ENCODE results near the gene VPS37C.
A peak's percentile ranks its signal among the peaks of the same experiment; 100 is the strongest.
"Not testable (repeated sequence)": the region's sequence is repeated elsewhere in the genome, so short reads cannot be mapped to it uniquely, and the experiment has no call there.

The VPS37C gene

GRCh38 chr11:61115498-61116224 is 45.6 kb downstream of the VPS37C start:
- DNase-seq, result no peak

- DNase-seq, result no peak
These were observed 46.3 kb downstream of the VPS37C start for GRCh38 chr11:61114913-61115312.

- no peak for DNase-seq
These were observed 48.0 kb downstream of the VPS37C start for GRCh38 chr11:61113201-61113600.

GRCh38 chr11:61112575-61112974 is 48.7 kb downstream of the VPS37C start:
- DNase-seq, result peak; percentile 43 to 75

GRCh38 chr11:61111786-61112517 is 49.3 kb downstream of the VPS37C start:
- peak; percentile 19 to 80 for DNase-seq

GRCh38 chr11:61111050-61111435 is 50.2 kb downstream of the VPS37C start:
- DNase-seq, result no peak

- no peak for DNase-seq
These were observed 50.8 kb downstream of the VPS37C start for GRCh38 chr11:61110255-61111049.

- no peak for DNase-seq
These were observed 51.6 kb downstream of the VPS37C start for GRCh38 chr11:61109671-61110070.

GRCh38 chr11:61108847-61109585 is 52.2 kb downstream of the VPS37C start:
- DNase-seq, result no peak

GRCh38 chr11:61107888-61108287 is 53.3 kb downstream of the VPS37C start:
- no peak for DNase-seq

- DNase-seq, result no peak
These were observed 54.2 kb downstream of the VPS37C start for GRCh38 chr11:61106894-61107470.

- no peak for DNase-seq
These were observed 54.9 kb downstream of the VPS37C start for GRCh38 chr11:61106296-61106695.

GRCh38 chr11:61104963-61105362 is 56.3 kb downstream of the VPS37C start:
- no peak for DNase-seq

- no peak for DNase-seq
These were observed 57.3 kb downstream of the VPS37C start for GRCh38 chr11:61103851-61104423.

GRCh38 chr11:61102667-61103571 is 58.3 kb downstream of the VPS37C start:
- DNase-seq, result no peak

GRCh38 chr11:61098778-61099177 is 62.4 kb downstream of the VPS37C start:
- no peak for DNase-seq

- DNase-seq, result not testable (repeated sequence)
These were observed 63.0 kb downstream of the VPS37C start for GRCh38 chr11:61098261-61098660.

- peak; percentile 24 to 35 for DNase-seq
These were observed 66.2 kb downstream of the VPS37C start for GRCh38 chr11:61095021-61095420.

GRCh38 chr11:61094167-61094566 is 67.1 kb downstream of the VPS37C start:
- peak in 1 of 2 donors; percentile 39 for DNase-seq

- no peak for DNase-seq
These were observed 68.1 kb downstream of the VPS37C start for GRCh38 chr11:61092908-61093763.

All from inflammatory macrophage treated with lipopolysaccharide for 1 hour (primary cell).